ENCODE measurements around the gene CACNA2D1.

CACNA2D1 gene

DNA sequence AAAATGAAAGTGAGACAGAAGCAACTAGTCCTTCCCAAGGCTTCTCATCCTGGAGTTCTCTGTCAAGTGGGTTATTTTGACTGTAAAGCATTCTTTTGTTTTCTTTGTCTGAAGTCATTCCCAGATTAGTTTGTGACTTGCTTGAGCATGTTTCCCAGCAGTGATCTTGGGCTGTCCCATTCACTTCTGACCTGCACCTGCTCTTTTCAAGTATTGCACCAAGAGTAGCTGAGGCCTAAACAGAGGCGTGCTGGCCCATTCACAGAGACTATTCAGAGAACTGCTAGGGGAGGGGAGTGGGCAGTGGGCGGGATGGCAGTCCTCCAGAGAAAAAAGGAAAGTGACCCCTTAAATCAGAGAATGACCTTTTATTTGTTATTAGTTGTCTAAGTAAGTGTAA lies 61.3 kb downstream of the CACNA2D1 start:
- ChIA-PET POLR2A (no interaction called here), CTCF (no interaction called here)
- no peak for DNase-seq (ENCODE audit: extremely low spot score)
- TF ChIP-seq HDGF (IDR thresholded peaks at IDR 0.05; ENCODE audit: borderline replicate concordance), result no peak
- TF ChIP-seq ARNT (IDR thresholded peaks at IDR 0.05), result no peak
- TF ChIP-seq SUZ12 (IDR thresholded peaks at IDR 0.05), result no peak
- TF ChIP-seq, protein P1, sequence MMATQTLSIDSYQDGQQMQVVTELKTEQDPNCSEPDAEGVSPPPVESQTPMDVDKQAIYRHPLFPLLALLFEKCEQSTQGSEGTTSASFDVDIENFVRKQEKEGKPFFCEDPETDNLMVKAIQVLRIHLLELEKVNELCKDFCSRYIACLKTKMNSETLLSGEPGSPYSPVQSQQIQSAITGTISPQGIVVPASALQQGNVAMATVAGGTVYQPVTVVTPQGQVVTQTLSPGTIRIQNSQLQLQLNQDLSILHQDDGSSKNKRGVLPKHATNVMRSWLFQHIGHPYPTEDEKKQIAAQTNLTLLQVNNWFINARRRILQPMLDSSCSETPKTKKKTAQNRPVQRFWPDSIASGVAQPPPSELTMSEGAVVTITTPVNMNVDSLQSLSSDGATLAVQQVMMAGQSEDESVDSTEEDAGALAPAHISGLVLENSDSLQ (IDR thresholded peaks at IDR 0.05), result no peak
- no peak for TF ChIP-seq BHLHE40 (IDR thresholded peaks at IDR 0.05; ENCODE audit: borderline replicate concordance)
- no peak for TF ChIP-seq SP1 (IDR thresholded peaks at IDR 0.05)
- TF ChIP-seq FOXM1 (IDR thresholded peaks at IDR 0.05; ENCODE audit: borderline replicate concordance), result no peak
- no peak for TF ChIP-seq ZNF384 (IDR thresholded peaks at IDR 0.05)
- TF ChIP-seq FOXA1 (IDR thresholded peaks at IDR 0.05), result no peak
- TF ChIP-seq TARDBP (IDR thresholded peaks at IDR 0.05), result no peak

DNA sequence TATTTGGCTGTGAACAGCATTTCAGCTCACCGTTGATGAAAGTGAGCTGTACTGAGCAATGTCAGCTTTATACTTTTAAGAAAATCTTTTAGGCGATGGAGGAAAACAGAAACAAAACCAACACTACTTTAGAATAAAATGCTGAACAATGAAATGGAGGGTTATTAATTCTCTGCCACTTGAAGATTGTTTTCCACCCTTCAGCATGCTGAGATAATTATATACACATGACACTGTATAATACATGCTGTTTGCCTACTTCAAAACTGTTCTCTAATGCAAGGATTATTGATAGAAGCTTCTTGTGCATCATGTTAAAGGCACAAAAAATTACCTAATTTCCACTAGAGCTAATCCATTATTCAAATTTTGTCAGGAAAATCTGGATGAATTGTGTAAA lies 66.8 kb downstream of the CACNA2D1 start:
- no peak for TF ChIP-seq ARNT (IDR thresholded peaks at IDR 0.05)
- no peak for TF ChIP-seq FOXA1 (IDR thresholded peaks at IDR 0.05)
- no peak for TF ChIP-seq NFRKB (IDR thresholded peaks at IDR 0.05)
- peak; percentile 33; the same call in 1 of the 2 replicates for TF ChIP-seq CTBP1 (IDR thresholded peaks at IDR 0.05; ENCODE audit: borderline replicate concordance)
- no peak for TF ChIP-seq FOXK2 (IDR thresholded peaks at IDR 0.05)
- TF ChIP-seq LEF1 (IDR thresholded peaks at IDR 0.05; ENCODE audit: borderline replicate concordance), result 0 out of 2 replicates have a peak, but pooled peaks have one; percentile 12
- TF ChIP-seq HDGF (IDR thresholded peaks at IDR 0.05; ENCODE audit: borderline replicate concordance), result no peak
- TF ChIP-seq SUZ12 (IDR thresholded peaks at IDR 0.05), result no peak
- no peak for TF ChIP-seq SP1 (IDR thresholded peaks at IDR 0.05)
- no peak for TF ChIP-seq FOXM1 (IDR thresholded peaks at IDR 0.05; ENCODE audit: borderline replicate concordance)
- no peak for TF ChIP-seq L3MBTL2 (conservative IDR thresholded peaks at IDR 0.05)
- no peak for TF ChIP-seq TARDBP (IDR thresholded peaks at IDR 0.05)
- TF ChIP-seq ZNF384 (IDR thresholded peaks at IDR 0.05), result no peak
- TF ChIP-seq ELF4 (IDR thresholded peaks at IDR 0.05), result no peak
- TF ChIP-seq, protein P1 (IDR thresholded peaks at IDR 0.05), result peak; percentile 70
- TF ChIP-seq BHLHE40 (IDR thresholded peaks at IDR 0.05; ENCODE audit: borderline replicate concordance), result no peak
- CTCF ChIA-PET, result no interaction called here
- POLR2A ChIA-PET, result no interaction called here
- no peak for DNase-seq (ENCODE audit: extremely low spot score)

DNA sequence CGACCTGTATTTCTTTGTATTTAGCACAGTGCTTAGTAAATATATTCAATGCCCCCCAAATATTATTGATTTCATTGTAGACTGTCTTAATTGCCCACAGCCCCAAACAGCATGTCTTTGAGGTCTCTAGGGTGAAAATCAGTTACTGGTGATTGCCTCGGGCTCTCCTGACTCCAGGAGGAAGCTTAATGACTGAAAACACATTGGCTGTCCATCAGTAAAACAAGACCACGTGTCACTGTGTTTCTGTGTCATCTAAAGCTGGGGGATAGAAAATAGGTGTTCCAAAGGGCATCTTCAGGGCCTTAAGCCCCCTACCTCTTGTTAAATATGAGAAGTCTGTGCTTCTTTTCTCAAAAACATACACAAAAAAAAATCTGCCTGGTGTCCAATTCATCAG lies 67.9 kb downstream of the CACNA2D1 start:
- CTCF ChIA-PET, result no interaction called here
- TF ChIP-seq BHLHE40 (IDR thresholded peaks at IDR 0.05; ENCODE audit: borderline replicate concordance), result no peak
- TF ChIP-seq, protein P1 (IDR thresholded peaks at IDR 0.05), result peak; percentile 82
- DNase-seq (ENCODE audit: extremely low spot score), result peak; percentile 12
- POLR2A ChIA-PET, result no interaction called here

DNA sequence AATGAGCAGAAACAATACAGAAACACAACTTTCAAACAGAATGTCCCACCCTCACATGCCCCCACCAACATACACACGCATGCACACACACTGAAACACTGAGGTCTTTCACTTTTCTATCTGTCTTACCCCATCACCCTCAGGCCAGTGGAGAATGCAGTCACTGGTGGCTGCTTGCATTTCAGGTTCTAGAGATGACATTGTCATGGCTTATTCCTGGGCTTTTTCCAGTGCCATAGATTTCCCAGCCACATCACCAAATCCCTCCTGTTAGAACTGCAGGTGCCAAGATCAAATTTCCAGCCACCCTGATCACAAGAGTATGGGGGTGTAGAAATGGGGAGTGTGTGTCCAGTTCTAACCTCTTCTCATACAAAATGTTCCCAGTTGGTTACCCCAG lies 68.4 kb downstream of the CACNA2D1 start:
- TF ChIP-seq FOXK2 (IDR thresholded peaks at IDR 0.05), result no peak
- POLR2A ChIA-PET, result no interaction called here
- no peak for DNase-seq (ENCODE audit: extremely low spot score)
- CTCF ChIA-PET, result no interaction called here

DNA sequence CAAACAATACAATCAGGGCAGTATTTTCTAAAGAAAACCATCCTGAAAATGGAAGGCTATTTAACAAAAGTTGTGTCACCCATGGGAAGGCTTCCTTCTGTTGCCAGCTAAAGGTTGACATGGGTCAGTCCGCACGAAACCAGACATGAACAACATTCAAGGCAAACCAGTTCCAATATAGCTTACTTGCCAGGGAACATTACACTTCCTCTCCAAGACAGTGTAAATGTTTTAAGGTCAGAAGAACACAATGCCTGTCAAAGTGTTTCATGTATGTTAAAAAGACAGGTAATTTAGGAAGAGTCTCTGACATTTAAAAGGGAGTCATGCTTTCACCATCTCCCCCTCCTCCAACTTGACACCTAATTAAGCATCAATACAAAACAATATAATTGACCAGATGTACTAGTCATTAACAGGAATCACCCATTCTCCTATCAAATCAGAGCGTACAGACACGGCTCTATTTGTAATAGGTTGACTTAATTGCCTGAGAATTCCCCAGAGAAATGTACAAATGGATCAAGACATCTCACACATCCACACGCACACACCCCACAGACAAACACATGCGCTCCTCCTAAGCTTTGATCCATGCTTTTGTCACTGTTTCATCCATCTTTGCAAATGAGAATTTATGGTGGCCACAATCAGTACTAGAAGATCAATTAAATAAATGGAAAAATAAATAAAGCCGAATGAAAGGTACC lies 69.5 kb downstream of the CACNA2D1 start:
- CTCF ChIA-PET, result no interaction called here
- no peak for DNase-seq (ENCODE audit: extremely low spot score)
- POLR2A ChIA-PET, result no interaction called here
- TF ChIP-seq SP1 (IDR thresholded peaks at IDR 0.05) (no peak), LEF1 (IDR thresholded peaks at IDR 0.05; ENCODE audit: borderline replicate concordance) (no peak), SUZ12 (IDR thresholded peaks at IDR 0.05) (no peak)

DNA sequence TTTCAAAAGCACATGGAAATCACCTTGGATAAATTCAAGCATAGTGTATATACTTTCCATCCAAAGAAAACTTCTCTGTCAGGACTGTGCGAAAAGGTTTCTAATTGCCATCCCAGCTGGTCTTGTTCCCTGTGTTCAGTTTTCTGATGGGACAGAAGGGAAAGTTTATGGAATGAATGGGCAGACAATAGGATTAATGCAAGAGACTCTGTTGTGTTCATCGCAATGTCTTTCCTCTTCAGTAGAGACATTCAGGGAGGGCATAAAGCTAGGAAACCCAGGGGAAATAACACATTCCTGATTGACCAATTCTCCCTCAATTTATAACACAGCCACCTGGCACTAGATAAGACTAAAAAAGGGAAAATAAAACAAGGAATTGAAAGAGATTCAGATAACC lies 78.9 kb downstream of the CACNA2D1 start:
- ChIA-PET CTCF (no interaction called here), POLR2A (no interaction called here)
- TF ChIP-seq ARNT (IDR thresholded peaks at IDR 0.05), result no peak
- no peak for TF ChIP-seq FOXA1 (IDR thresholded peaks at IDR 0.05)
- no peak for TF ChIP-seq SUZ12 (IDR thresholded peaks at IDR 0.05)
- no peak for TF ChIP-seq NFRKB (IDR thresholded peaks at IDR 0.05)
- TF ChIP-seq HDGF (IDR thresholded peaks at IDR 0.05; ENCODE audit: borderline replicate concordance), result no peak
- TF ChIP-seq L3MBTL2 (conservative IDR thresholded peaks at IDR 0.05), result no peak
- TF ChIP-seq TARDBP (IDR thresholded peaks at IDR 0.05), result no peak
- no peak for TF ChIP-seq CTBP1 (IDR thresholded peaks at IDR 0.05; ENCODE audit: borderline replicate concordance)
- no peak for TF ChIP-seq ZNF384 (IDR thresholded peaks at IDR 0.05)
- TF ChIP-seq BHLHE40 (IDR thresholded peaks at IDR 0.05; ENCODE audit: borderline replicate concordance), result no peak
- DNase-seq (ENCODE audit: extremely low spot score), result no peak

DNA sequence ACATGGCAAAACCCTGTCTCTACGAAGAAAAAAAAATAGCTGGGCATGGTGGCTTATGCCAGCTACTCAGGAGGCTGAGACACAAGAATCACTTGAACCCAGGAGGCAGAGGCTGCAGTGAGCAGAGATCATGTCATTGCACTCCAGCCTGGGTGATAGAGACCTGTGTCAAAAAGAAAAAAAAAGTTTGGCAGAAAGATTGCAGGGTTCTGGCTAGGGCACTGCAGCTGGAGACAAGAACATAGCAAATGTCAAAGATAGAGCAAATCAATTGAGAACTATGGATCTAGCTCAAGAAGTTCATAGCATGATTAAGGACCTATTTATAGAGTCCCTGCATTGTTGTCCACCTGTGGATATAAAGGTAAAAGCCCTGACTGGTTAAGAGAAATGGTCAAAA lies 79.5 kb downstream of the CACNA2D1 start:
- ChIA-PET CTCF (no interaction called here), POLR2A (no interaction called here)
- TF ChIP-seq FOXK2 (IDR thresholded peaks at IDR 0.05), result no peak
- TF ChIP-seq, protein P1 (IDR thresholded peaks at IDR 0.05), result no peak
- no peak for TF ChIP-seq L3MBTL2 (conservative IDR thresholded peaks at IDR 0.05)
- no peak for TF ChIP-seq SP1 (IDR thresholded peaks at IDR 0.05)
- TF ChIP-seq ELF4 (IDR thresholded peaks at IDR 0.05), result no peak
- TF ChIP-seq CTBP1 (IDR thresholded peaks at IDR 0.05; ENCODE audit: borderline replicate concordance), result no peak
- no peak for TF ChIP-seq HDGF (IDR thresholded peaks at IDR 0.05; ENCODE audit: borderline replicate concordance)
- TF ChIP-seq NFRKB (IDR thresholded peaks at IDR 0.05), result no peak
- DNase-seq (ENCODE audit: extremely low spot score), result no peak
